ENCODE measurements around the gene KRT28.

KRT28 gene, protein sequence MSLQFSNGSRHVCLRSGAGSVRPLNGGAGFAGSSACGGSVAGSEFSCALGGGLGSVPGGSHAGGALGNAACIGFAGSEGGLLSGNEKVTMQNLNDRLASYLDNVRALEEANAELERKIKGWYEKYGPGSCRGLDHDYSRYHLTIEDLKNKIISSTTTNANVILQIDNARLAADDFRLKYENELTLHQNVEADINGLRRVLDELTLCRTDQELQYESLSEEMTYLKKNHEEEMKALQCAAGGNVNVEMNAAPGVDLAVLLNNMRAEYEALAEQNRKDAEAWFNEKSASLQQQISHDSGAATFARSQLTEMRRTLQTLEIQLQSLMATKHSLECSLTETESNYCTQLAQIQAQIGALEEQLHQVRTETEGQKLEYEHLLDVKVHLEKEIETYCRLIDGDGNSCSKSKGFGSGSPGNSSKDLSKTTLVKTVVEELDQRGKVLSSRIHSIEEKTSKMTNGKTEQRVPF

DNA sequence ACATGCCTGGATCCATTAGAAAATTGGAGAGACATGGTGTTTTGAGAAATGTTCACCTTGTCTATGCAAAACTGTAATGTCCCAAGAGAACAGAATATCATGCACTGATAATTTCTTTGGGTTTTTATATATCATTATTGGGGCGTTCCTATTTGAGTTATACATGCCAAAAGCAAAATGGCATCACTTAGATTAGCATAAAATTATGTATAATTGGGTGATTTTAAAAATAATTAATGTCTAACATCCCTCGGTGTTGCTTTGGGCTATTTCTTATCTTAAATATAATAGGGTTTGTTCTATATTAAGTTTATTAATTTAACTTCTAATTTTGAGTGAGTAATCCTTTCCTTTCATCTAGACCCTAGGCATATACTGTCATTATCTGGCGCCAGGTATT lies at the start of gene KRT28:
Gene KRT28, minus strand, starts transcription at position 101 of the 400 bp plus-strand sequence. Its CDS starts 66 bp downstream, at position 35.
- no peak for DNase-seq (ENCODE audit: low read depth in 2 of 2)

DNA sequence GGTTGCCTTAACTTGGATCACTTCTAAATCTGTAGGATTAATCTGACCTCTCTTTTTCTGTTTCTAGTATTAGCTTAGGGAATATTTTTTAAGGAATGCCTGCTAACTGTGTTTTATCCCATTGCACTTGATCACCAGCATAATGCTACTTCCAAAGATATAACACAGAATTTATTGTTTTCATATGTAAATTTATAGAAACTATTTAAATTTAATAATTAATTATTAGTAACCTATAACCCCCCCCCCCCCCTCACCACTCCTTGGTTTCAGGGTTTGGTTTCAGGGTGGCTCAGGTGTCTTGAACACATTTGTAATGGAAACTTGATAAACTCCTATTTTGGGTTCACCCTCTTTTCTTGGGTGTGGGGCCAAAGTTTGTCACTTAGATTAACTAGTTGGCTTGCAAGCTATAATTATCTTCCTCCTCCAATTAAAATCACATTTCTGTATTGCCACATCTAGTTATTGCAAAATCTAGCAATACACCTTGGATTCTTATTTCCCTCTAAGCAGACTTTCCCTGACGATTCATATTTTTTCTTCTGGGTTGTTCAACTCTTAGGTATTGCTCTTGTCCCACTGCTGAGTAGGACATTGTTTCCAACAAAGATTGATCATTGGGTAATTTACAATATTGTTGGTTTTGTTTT lies 49.0 kb upstream of the KRT28 start:
- DNase-seq (ENCODE audit: low read depth in 2 of 2) = no peak

DNA sequence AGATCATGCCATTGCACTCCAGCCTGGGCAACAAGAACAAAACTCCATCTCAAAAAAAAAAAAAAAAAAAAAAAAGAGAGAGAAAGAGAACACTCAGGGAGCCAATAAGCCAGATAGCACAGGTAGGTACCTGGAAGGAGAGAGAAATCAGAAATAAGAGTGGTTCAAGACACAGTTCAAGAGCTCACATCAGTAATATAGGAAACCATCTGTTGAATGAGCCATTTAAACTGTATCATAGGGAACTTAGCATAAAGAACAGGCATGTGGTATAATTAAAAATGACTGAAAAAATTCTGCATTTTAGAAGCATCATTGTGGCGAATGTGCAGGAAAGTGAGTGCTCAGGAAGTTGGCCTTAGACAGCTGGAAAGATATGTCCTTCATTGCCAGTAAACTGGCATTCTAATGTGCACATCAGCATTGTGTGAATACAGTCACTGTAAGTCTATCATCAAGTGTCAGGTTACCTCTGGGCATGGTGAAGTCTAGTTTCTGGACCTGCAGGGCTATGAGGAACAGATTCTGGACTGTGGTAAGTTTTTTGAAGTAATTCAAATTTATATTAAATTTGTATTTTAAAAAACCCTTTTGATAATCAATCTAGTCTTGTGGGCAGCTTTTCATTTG lies 46.9 kb upstream of the KRT28 start:
- DNase-seq (ENCODE audit: low read depth in 2 of 2) = no peak

DNA sequence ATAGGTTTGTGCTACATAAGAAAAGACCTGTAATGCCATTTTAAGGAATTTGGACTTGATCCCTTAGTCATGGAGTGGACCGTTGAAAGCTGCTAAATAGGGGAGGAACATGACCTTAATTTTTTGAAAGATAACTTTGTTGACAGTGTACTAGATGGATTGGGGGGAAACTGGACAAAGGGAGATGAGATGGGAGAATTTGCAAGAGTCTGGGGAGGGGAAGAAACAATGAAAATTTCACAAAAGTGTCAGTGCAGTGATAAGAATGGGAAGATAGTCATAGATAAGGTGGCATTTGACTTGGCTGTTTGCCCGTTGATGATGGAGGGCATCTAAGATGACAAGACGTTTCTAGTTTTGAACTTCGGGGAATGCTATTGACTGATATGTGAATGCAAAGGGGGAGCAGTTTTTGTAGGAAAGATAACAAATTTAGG lies 44.9 kb upstream of the KRT28 start:
- DNase-seq (ENCODE audit: low read depth in 2 of 2) = no peak

DNA sequence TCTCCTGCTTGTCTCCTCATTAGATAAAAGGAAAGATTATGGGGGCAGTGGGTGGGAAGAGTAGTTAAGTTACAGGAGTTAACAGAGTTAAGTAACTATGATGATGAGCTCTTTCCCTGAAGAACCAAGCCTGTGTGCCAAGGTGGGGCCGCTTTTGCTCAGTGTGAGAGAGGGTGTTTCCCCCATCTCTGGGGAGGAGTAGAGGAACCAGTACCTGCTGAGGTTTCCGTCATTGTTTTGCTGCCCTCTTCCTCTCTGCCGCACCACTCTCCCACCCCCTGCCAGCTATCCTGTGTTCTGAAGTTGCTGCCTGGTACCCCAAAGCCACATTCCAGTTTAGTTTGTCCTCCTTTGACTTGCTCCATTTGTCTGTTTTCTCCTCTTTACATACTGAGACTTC lies 43.5 kb upstream of the KRT28 start:
- DNase-seq (ENCODE audit: low read depth in 2 of 2) = no peak

DNA sequence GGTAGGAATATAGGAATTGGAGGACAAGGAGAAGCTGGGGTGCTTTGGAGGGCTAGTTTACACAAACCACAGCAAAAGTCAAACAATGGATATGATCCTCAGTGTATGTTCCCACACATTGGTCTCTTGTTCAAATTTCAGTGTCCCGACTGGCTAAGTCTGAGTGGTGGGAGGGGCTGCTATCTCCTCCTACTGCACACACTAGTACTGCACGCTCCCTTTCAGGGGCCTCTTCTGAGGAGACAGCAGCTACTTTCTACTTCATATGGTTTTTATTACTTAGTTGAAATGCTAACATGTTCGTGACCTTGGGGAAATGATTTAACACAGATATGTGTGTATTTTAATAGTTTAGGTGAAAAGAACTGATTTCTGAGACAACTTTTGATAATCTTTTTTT lies 41.5 kb upstream of the KRT28 start:
- DNase-seq (ENCODE audit: low read depth in 2 of 2) = no peak

DNA sequence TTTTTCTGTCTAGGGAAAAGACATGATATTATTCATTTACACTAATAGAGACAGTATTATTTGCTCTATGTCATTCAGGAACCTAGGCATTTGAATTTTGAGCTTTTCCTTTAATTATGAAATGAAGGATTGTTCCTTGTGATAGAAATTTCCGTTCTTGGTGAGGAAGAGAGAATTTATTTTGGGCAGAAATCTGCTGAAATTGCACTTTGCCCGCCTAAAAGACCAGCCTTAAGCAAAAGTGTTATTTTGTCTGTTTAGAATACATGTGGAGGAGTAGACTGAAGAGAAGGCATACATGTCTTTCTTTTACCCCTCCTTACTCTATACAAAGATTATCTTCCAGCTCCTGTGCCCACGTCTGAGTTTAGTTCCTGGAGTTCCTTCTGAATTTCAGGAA lies 39.4 kb upstream of the KRT28 start:
- DNase-seq (ENCODE audit: low read depth in 2 of 2) = no peak

DNA sequence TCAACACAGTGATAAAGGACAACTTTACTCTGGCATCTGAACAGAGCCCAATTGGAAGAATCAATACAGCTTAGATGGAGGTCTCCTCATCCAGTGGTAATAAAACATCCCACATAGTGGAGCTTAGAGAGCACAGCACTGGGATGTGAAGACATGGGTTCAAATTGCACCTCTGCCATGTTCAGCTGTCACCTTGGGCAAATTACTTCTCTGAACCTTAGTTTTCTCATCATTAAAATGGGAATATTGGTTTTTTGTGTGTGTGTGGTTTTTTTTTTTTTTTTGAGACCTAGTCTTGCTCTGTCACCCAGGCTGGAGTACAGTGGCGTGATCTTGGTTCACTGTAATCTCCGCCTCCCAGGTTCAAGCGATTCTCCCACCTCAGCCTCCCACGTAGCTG lies 36.3 kb upstream of the KRT28 start:
- DNase-seq (ENCODE audit: low read depth in 2 of 2) = no peak

DNA sequence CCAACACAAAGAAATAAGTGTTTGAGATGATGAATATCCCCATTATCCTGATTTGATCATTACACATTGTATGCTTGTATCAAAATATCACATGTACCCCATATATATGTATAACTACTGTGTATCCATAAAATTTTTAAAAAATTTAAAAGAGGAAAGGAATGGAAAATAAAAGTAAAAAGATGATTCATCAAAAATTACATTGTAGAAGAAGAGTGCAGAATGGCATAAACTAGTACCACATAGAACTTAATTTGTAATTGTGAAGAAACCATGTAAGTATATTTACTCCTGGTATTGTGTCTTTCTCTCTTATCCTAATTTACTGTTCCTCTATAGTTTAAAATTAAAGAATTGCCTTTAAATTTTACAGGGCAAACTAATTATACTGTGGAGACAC lies 34.1 kb upstream of the KRT28 start:
- no peak for DNase-seq (ENCODE audit: low read depth in 2 of 2)

DNA sequence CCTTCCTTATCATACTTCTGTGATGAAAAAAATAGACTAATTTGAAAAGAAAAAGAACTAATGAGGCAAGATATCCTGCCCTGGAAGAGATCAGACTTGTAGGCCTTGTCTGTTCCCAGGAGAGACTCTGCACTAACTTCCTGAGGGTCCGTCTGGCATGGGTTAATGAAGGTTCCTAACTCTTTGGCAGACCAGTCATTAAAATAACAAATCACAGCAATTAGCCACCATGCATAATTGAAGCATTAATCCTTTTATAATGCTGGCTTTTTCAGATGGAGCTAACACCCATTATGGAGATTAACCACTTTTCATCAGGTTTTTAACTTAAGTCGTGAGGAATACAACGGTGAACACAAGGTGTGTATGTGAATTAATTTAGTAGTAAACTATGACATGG lies 33.1 kb upstream of the KRT28 start:
- no peak for DNase-seq (ENCODE audit: low read depth in 2 of 2)

DNA sequence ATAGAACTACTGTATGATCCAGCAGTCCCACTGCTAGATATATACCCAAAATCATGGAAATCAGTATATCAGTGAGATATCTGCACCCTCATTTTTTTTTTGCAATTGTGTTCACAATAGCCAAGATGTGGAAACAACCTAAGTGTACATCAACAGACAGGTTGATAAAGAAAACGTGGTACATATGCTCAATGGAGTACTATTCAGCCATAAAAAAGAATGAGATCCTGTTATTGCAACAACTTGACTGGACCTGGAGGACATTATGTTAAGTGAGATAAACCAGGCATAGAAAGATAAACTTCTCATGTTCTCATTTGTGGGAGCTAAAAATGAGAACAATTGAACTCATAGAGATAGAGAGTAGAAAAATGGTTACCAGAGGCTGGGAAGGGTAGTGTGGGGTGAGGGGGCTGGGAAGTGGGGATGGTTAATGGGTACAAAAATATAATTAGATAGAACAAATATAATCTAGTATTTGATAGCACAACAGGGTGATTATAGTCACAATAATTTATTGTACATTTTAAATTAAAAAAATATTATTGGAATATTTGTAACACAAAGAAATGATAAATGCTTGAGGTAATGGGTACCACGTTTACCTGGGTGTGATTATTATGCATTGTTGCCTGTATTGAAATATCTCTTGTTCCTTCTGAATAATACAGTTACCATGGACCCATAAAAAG lies 30.5 kb upstream of the KRT28 start:
- DNase-seq (ENCODE audit: low read depth in 2 of 2) = no peak

DNA sequence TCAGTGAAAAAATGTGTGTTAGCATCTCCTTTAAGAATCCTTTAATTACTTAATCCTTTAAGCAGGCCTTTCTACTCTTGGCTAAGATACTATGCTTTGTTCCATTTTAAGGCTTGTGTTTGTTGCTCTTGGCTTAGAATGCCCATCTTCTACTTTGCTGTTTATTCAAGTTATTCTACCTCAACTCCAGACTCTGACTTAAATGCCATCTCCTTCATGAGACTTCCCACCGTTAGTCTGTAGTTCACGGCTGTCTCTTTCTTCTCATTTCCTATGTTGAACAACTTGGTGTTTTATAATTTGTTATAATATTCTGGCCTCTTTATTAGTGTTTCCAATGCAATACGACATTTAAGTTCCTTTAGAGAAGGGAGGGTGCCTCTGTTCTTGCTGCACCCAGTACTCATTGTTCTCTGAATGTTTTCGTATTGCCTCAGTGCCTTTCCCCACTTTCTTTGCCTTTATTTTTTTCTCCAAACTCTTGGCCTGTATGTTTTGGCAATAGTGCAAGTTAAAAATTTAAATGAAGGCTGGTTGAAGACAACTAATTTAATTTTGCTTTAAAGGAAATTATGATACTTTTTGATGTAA lies 28.8 kb upstream of the KRT28 start:
- DNase-seq (ENCODE audit: low read depth in 2 of 2) = no peak

DNA sequence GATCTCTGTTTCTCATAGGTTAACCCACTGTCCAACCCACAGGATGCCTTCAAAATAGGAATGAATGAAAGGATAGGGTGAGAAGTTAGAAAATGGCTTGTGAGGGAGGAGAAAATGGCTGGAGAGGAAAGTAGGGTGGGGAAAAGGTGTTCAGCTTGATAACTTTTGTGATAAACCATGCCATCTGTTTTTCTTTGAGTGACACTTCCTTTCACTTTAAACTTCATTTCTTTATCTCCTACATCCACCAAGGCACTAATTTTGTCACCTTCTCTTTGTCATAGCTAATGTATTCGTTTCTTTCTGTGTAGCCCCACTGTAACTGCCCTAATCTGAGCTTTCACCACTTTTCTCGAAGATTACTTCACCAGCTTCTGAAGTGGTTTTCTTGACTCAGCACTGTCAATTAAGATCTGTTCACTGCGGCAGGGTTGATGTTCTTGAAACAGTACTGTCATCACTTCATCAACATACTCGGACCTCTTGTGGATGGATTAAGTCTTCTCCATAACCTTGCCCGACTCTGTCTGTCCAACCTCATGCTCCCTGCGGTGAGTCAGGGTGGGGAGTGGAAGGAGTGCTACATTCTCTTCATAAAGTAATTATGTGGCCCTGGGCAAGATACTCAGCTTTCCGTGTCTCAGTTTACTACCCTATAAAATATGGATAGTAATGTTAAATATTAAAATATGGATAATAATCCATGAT lies 28.1 kb upstream of the KRT28 start:
- DNase-seq (ENCODE audit: low read depth in 2 of 2) = no peak

DNA sequence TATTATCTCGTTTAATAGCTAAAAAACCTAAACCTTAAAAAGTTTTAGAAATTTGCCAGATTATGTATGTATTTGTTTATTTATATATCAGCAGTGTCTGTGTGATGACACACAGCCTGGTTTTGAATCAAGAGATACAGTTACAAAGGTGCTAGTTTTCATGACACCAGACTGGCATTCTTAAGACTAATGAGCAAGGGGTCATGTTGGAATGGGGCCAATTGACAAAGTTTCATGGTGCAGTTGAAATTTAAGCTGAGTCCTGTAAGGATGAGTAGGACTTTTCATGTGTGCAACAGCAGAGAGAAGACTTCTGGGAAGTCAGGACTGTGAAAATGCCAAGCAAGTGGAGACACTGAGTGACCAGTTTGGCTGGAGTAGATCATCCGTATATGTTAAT lies 25.8 kb upstream of the KRT28 start:
- no peak for DNase-seq (ENCODE audit: low read depth in 2 of 2)

DNA sequence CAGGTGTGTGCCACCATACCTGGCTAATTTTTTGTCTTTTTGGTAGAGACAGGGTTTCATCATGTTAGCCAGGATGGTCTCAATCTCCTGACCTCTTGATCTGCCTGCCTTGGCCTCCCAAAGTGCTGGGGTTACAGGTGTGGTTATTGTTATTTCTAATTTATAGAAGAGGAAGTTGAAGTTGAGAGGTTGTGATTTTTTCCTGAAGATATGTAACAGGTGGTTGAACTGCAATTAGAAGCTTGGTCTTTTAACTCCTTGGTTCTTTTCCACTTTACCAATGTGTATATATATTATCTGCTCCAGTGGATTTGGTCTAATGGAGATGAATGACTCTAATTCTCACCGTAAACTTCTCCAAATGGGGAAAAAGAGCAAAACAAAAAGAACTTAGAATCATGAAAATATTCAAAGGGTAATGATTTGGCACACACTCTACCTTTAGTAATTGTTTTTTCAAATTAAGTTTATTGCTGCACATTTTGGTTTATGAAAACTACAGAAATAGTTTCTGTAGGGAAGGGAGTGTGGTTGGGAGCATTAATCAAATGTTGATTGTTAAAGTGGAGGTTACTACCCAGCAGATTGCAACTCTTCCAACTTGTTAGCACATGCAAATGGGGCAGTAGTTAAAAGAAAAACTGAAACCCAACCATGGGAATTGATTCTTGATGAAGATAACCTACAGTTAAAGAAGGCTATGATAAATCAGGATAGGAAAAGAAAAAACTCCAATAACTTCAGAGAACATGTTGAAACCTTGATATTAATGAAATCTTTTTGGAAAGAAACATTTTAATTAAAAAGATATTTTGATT lies 24.5 kb upstream of the KRT28 start:
- DNase-seq (ENCODE audit: low read depth in 2 of 2) = no peak

DNA sequence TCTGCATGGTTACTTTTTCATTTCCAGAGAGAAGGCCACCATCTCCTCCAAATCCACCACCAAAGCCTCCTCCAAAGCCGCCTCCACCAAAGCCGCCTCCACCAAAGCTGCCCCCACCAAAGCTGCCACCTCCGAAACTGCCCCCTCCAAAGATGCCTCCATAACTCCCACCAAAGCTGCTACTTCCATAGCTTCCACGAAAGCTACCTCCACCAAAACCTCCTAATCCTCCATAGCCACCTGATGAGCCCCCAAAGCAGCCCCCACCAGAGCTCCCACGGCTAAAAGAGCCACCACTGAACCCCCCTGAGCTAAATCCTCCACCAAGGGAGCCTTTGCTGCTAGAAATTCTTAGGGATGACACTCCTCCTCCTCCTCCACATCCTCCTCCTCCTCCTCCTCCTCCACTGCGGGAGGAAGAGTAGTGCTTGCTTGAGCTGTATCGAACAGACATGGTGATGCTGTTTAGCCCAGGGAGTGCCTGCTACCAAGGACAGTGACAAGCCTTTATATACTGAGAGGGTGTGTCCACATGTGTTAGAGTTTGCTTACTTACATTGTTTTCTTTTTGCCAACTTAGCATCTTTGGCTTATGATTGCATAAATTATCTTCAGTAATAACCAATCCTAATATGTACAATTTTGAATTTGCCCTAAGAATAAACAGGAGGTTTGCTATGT lies 22.5 kb upstream of the KRT28 start, which contains the start of gene KRT10:
Gene KRT10, minus strand, starts transcription at position 483 of the 681 bp plus-strand sequence. Its CDS starts 29 bp downstream, at position 454.
- DNase-seq (ENCODE audit: low read depth in 2 of 2) = no peak

DNA sequence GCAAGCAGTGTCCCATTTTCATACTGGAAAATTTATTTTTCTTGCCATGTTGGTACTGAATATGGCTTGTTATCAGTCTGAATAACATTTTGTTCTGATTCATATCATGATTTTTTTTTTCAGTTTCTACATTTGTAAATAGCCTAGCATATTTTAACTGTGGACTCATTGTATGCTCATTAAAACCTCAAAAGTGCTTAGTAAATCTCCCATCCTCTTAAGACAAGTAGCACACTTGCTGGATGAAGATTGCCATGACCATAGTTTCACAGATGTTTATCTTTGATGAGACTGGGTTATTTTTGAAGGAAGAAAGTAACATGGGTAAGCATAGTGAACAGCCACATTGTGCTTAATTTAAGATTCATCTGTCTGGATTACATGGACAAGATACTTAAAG lies 21.8 kb upstream of the KRT28 start:
- no peak for DNase-seq (ENCODE audit: low read depth in 2 of 2)

DNA sequence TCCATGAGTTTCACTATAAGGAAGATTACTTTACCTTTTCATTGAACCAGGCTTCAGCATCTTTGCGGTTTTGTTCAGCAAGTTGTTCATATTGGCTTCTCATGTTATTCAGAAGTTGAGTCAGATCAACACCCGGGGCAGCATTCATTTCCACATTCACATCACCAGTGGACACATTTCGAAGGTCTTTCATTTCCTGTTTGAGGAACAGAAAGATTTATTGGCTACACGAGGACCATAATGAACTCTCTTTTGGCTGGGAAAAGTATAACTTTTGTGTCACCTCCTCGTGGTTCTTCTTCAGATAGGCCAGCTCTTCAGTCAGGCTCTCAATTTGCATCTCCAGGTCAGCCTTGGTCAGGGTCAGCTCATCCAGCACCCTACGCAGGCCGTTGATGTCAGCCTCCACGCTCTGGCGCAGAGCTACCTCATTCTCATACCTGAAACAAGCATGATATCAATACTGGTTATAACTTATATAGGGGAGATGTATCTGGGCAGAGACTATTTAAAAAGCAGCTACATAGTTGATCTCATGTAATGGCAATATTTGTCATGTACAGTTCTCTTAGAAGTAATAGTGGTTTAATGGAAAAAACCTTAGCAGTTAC lies 20.6 kb upstream of the KRT28 start:
- no peak for DNase-seq (ENCODE audit: low read depth in 2 of 2)

DNA sequence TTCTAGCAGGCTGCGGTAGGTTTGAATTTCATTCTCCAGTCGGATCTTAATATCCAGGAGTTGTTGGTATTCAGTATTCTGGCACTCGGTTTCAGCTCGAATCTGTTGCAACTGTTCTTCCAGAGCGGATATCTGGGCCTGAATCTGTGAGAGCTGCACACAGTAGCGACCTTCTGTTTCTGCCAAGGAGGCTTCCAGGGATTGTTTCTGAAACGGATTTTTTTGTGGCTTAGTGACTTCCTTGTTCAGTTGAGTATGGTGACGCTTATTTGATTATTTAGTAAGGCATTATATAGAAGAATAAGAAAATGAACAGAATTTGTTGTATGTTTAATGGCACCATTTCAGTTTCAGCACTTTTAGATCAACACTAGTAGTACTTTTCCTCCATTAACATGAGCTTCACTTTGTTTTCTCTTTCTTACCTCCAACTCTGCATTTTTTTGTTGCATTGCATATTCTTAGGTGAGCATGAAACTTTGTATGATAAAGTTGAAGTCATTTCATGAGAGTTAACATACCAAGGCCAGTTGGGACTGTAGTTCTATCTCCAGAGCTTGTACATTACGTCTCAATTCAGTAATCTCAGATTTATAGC lies 19.9 kb upstream of the KRT28 start:
- DNase-seq (ENCODE audit: low read depth in 2 of 2) = no peak

Measured in stimulated activated CD8-positive, alpha-beta memory T cell treated with anti-CD3 and anti-CD28 coated beads, Interleukin-15, amount 100 ng/mL, for 48 hours (primary cell).